DMS79 treated with DMSO at 0.1 percent for 48 hours (cell line): ENCODE measurements around the gene ASIC5.

Experiments used
- DNase-seq: peaks from one replicate; lab custom pipeline; 2025; lab: John Stamatoyannopoulos, UW

ASIC5 gene

DNA sequence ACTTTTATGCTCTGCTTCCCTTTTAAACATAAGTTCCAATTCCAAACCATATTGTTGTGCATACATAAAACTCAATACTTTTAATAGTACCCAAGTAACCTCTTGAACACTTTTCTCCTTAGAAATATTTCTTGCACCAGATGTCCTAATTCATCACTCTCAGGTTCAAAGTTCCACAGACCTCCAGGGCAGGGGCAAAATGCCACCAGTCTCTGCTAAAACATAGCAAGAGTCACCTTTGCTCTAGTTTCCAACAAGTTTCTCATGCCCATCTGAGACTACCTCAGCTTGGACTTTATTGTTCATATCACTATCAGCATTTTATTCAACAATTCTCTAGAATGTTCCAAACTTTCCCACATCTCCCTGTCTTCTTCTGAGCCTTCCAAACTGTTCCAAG, 13.7 kb upstream of the ASIC5 start:
- no peak for DNase-seq

DNA sequence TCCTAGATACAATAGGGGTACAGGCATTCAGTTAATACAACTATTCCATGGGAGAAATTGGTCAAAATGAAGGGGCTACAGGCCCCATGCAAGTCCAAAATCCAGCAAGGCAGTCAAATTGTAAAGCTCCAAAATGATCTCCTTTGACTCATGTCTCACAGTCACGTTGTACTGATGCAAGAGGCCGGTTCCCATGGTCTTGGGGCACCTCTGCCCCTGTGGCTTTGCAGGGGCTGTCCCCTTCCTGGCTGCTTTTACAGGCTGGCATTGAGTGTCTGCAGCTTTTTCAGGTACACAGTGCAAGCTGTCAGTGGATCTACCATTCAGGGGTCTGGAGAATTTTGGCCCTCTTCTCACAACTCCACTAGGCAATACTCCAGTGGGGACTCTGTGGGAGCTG, 12.5 kb upstream of the ASIC5 start:
- no peak for DNase-seq

DNA sequence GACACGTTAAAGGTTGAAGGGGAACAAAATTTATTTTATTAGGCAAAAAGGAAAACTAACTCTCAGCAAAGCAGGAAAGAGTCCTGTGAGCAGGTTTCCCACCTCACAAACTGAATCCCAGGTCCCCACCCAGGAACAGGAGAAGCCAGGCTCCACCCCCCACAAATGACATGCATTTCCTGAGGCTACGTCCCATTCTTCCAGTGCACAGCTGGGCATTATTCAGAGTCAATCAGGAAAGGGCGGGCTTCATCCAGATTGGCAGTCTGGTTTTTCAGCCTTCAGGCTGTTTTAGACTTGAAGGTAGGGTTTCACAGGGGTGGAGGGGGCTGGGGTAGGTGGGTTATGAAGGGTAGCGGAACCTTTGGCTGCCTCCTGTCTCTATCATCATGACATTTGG, 11.9 kb upstream of the ASIC5 start:
- no peak for DNase-seq

DNA sequence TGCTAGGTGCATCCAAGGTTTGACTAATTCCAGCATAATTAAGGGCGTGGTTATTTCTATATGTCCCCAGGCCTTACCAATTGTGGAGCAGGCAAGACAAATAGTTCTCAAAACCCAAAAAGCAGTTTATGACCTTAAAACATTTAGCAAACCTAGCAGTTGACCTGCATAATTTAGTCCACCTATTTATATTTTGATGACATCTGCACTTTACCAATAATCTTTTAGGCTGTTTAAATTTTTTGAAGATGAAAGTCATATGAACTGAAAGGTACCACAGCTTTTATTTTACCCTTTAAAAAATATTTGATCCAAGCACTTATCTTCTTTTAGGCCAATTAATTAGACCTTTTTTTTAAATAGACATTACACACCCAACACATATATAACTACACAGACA, 9.8 kb upstream of the ASIC5 start:
- no peak for DNase-seq

DNA sequence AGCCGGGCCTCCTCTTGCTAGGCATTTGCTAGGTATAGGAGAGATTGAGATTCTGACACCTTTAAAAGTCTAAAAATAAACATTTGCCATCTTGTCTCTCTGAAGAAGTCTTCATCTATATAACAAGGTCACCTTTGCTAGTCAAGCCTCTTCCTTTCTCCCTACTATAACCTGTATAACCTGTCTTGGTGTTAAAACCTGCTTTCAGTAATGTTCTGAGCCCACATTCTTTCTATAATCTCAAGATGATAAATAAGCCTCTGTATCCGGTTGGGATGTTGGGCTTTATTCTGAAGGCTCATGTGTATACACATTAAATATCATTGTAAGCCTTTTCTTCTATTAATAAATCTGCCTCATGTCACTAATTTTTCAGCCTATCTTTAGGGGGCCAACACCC, 10.2 kb downstream of the ASIC5 start:
- no peak for DNase-seq

DNA sequence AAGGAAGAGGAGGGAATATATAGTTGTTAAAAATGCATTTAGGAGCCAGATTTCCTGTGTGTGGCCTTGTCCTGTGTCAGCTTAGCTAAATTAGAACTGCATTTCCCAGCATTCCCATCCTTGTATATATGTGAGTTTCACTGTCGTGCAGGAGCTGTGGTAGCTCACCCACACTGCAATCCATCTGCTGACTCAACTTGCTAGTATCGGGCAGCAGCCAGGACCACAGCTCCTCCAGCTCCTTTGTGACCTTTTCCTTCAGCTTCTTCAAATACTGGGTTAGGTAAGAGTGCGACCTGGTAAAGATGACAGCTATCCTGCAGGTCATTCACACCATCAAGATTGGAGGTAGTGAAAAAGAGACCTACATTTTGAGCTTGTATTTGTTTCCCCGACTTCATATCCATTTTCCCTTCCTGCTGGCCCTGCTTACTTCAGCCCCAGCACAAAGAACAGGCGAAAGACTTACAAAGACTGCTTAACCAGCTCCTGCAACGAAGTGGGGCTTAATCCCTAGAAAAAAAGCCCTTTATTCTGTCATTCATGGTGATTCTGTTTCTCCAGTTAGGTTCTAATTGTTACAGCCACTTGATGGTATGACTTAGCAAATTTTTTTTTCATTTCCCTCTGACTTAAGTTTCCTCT, 11.4 kb downstream of the ASIC5 start:
- DNase-seq: no peak

DNA sequence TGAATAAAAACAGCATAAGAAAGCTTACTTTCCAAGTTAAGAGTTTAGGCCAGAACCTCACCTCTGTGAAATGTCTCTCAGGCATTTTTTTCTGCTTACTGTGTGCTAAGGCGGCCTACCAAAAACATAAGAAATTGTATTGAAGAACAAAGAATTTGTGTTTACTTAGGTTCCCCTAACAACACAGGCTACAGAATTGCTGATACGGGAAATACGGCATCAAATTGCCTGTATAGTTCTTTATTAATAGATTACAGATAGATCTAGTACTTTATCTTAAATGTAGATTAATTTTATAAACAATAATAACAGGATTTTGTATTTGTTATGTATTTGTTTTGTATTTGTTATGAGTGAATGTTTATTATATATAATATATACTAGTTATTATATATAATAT, 12.9 kb downstream of the ASIC5 start:
- DNase-seq: no peak

DNA sequence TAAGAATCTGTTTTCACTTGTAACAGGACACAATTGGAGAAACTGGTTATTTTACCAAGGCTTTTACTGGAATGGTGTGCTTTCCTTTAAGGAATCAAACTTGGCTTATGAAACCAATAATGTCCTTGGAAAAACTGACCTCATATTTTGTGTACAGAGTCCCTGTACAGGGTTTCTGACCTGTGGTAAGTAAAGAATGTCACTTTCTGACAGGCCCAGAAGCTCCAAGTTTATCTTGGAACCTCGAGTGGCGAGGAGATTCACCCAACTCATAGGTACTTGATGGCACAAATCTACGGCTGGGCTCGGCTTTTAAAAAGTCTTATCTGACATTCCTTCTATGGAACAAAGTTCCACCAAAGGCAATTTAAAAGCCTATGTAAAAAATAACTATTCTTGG, 17.0 kb downstream of the ASIC5 start:
- DNase-seq: no peak

DNA sequence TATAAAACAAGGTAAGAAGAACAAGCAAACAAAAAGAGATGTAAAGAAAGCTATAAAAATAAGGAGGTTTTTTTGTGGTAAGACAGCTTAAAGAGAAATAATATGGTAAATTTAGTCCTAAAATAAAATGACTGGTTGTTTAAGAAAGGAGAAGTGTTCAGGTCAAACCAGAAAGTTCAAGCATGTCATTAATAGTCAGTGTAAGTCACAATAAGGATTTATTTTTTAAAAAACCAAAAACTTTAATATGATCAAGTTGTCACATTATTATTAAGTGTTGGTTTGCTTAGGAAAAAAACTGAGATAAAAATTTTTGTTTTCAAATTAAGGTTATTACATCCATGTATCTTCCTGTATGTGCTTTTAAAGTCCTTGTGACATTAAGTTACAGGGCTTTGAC, 19.1 kb downstream of the ASIC5 start:
- no peak for DNase-seq

DNA sequence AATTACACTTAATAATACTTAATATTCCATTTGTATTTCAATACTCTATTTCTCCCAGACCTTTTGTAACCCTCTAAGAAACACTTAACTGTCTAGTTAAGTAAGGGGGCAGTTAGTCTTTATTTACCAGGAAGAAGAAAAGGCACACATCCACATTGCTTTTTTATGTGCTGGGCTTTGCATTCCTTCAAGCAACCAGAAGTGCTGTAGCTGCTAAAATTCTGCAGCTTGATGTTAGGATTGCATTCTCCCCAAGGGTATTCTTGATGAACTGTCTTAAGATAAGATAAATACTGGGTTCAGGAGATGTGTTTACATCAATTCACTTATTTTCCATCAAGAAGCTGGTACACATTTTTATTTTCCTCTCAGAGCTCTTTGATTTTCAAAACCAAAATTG, 24.0 kb downstream of the ASIC5 start:
- no peak for DNase-seq

DNA sequence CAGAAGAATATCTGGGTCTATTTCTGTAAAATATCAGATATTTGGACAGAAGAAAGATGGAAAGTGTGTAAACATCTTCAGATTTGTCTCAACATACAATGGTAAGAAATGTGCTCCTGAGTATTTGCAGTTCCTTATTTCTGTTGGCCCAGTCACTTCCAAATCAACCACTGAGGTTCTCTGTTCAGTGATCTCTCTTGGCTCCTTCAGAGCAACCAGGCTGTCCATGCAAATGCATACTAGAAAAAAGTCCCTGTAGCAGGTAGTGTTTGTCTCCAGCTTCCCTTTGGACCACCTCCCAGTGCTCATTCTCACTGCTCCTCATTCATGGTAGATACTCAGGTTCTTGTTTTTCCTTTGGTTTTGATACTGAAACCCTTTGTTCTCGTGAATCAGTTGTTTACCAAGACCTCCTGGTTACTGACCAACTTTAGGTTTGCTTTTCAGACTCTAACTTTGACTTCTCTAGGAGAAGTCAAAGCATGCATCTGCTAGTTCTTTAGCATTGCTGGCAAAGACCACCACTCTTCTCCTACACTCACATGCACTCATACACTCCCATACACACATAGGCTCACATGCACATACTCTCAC, 28.8 kb downstream of the ASIC5 start:
- DNase-seq: no peak

DNA sequence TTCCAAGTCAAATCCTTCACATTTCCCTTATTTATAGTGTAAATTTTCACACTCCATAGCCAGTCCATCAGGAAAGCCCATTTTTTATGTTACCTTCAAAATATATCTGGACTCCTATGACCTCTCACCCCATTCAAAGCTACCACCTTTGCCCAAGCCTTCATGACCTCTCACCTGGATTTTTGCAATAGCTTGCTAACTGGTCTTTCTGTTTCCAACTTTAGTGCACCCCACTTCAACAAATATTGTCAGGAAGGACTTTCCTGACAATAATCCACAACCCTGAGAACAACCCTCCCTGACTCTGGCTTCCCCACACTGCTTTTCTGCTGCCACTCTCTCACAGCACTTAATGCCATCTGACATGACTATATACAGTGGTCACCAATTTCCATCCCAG, 33.4 kb downstream of the ASIC5 start:
- DNase-seq: no peak

DNA sequence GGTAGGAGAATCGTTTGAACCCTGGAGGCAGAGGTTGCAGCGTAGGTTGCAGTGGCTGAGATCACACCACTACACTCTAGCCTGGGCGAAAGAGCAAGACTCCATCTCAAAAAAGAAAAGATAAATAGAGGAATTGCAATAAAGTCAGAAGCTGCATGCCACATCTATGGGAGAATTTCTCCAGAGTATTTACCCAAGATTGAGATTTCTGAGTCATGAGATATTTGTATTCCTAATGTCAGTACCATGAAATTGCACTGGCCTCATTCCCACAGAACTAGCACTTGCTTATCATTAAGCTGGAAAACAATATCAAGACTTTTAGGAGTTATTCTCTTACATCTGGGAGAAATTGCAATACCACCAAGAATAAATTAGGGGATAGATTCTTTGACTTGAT, 37.4 kb downstream of the ASIC5 start:
- no peak for DNase-seq

DNA sequence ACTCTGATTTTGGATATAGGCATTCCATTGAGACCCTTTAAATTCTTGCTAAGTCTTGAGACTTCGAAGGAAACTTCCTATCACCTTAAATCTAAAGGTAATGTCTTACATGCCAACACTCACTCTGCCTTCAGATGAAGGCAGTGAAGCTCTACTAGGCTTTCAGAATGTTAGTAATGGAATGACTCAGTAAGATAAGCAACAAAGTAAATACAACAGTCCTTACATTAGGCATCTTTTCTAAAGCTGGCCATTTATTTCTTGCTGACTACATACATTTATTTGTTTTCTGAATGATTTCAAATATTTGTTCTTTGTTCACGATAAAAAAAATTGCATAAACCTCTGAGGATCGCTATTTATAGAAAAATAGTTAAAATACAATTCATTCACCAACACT, 43.5 kb downstream of the ASIC5 start:
- no peak for DNase-seq

DNA sequence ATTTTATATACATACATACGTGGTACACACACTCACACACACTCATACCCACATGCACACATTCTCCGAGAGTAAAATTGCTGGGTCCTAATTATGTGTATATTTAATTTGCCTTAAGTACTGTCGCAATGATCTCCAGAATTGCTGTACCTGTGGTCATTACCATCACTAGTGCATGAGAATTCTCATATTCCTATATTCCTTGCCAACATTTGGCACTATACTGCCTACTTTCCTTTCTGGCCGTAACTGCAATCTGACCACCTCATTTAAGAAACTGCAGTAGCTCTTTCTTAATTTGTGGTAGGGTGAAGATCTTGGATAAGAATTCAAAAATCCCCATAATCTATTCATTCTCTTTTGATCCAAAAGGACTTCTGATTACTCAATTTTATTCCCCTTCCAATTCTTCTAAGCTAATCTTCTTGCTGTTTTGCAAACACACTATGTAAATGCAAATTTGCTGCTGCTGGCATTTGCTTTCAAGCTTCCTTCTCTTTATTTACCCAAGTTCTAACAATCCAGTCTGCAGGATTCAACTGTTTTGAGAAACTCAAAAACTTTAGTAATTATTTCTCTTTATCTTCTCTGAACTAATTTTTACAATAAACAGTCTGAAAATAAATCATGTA, 45.1 kb downstream of the ASIC5 start:
- DNase-seq: no peak

DNA sequence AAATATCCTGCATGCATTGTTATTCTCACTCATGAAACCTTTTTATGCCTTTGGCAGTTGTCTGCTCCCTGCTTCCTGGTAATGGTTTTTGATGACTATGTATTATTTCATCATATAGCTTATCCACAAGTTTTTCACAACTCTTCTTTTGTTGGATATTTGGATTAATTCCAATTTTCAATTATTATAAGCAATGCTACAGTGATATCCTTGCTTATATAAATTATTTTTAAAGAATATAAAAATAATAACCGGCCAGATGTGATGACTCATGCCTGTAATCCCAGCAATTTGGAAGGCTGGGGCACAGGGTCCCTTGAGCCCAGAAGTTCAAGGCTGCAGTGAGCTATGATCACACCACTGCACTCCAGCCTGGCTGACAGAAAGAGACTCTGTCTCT, 47.0 kb downstream of the ASIC5 start:
- DNase-seq: no peak

DNA sequence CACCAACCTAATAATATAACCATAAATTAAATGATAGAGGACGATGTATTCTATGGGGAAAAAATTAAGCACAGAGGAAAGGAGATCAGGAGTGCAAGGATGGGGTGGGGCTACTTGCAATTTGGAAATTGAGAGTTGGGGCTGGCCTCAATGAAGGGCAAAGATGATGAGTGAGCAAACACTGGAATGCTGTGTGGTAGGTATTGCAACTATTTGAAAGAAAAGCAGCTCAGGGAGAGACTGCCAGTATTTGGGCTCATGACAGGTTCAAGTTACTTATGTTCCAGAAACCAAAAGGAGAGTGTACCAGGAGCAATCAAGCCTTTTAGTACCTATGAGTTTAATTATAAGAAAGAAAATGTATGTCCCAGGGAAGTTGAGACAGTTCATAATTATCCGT, 47.4 kb downstream of the ASIC5 start:
- no peak for DNase-seq

DNA sequence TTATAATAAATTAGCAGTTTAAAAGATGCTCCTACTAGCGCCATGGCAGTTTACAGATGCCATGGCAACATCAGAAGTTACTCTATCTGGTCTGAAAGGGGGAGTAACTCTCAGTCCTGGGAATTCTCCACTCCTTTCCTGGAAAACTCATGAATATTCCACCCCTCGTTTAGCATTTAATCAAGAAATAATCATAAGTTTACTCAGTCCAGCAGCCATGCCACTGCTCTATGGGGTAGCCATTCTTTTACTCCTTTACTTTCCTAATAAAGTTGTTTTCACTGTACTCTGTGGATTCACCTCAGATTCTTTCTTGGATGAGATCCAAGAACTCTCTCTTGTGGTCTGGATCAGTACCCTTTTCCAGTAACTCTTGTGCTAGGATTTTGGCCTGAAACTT, 55.0 kb downstream of the ASIC5 start:
- no peak for DNase-seq

DNA sequence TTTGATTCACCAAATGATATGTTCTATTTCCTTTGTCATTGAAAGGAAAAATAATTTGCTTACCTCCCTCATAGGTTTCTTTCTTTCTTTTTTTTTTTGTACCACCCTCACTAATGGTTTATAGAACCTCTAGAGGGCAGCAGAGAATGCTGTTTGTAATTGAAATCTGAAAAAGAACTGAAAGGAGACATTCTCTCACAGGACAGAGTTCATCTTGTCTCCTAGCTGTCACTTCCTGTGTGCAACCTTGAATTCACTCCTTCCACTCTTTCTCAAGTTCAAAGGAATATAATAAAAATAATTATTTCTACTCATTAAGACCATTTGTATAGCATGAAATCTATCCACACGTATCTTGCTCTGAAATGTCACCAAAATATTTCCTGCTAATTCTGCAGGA, 56.2 kb downstream of the ASIC5 start:
- no peak for DNase-seq

DNA sequence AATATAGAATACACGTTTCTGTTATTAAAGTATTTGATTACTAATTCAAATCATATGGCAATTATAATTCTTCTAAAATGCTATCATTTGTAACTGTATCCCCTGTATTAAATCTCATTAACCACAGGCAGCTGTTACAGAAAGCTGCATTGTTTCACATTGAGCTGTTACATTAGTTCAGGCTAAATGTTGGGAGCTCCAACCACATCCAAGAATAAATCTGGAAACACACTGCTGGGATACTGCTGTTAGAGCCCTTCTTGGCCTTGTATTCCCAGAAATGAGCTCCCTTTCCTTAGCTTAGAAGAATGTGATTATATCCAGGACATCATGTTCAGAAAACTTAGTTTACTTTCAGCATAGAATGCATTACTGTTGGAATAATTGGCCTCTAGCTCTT, 59.1 kb downstream of the ASIC5 start:
- no peak for DNase-seq

DNA sequence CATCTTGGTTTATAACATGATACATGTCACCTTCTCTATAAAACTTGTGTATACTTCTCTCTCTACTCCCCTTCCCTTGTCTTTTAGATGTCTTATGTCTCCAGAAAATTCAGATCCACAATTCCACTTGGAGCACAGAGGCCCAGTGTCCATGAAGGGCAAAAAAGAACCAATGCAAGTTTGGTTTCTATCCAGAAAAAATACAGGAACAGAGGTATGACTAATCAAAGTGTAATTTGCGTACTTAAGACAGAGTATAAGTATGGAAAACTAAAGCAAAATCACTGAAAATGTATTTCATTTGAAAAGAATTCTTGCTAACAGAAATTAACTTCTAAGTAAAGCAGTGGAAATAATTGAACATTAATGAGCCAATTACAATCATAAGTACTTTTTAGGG, 61.1 kb downstream of the ASIC5 start:
- DNase-seq: no peak

DNA sequence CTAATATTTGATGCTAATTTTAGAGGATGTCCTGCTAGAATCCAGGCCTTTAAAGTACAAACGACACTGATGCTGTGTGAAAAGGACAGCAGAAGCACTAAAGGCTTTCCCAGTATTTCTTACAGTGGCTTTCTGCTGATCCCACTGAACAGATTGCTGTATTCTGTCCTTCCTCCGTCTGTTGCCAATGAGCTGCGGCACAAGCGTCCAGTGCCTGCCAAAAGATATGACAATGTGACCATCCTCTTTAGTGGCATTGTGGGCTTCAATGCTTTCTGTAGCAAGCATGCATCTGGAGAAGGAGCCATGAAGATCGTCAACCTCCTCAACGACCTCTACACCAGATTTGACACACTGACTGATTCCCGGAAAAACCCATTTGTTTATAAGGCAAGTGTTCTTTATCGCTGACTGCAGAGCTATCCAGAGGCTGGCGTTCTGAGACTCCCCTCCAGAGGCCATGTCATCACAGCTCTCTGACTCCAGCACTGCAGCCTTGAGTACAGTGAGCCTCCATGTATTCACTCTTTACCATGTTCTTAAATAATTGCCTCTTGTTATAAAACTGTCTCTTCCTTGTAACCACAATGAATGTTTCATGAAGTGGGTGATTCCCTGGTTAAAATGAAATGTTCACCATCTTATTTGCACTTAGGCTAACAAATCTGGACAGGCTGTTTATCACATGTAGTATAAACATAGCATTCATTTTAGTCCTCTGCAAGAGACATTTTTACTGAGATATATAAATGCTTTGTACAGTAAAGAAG, 63.7 kb downstream of the ASIC5 start:
- no peak for DNase-seq

DNA sequence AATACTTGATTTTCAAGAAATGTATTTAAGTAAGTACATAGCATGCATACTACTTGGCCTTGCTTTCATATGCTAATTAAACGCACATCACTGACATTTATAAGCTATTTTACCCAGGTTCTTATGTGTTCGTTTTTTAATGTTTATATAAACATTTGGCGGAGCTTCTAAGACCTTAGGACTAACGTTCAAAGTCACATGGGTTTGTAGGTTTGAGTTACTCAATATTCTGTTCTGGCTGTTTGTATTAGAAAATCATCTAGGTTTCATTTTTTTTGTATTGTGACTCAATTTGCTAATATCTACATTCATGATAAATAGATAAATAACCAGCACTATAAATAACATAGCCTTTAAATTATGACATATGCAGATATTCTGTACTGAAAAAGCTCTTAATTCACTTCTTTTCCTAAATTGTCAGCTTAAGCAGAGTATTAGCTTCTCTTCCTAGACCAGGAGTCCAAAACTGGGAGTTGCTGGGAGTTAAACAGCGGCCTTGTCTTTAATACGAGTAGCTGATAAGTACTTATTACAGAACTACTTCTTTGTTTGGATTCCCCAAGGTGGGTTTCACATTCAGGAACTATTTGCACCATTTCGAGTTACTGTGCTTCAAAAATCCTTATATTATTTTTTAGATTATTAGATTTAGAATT, 65.3 kb downstream of the ASIC5 start:
- no peak for DNase-seq
